ENCODE data around the gene PHACTR3. TPM values are rescaled to one million over a fixed set of nuclear protein-coding genes. Genes with fewer than 3 reads are reported as not detected.
"Not testable (repeated sequence)": the region's sequence is repeated elsewhere in the genome, so short reads cannot be mapped to it uniquely, and the experiment has no call there.

PHACTR3 gene
- total RNA-seq, 8 experiments from 2014 or later = 0.18 to 44.8 (median 26.7) TPM

- WGBS, 10 experiments = 43 to 100% (median 92%) methylated on average over 1 to 3 of the region's 5 CpGs; no CpG with 5 or more reads in 3 of the 10 experiments
- no peak overlapping the region for H3K27ac ChIP-seq
- in situ Hi-C loops (cut with MboI; ENCODE audit: low pct_unique_long_range_greater_than_20kb in 2 of 9, low sequenced_read_pairs in 9 of 9, unreplicated experiment in 9 of 9) = loop anchor here in 4 of 9 experiments (25.0 kb wide), 2 partner anchors 96 to 121 kb away; no protein-coding TSS in a partner anchor
- no peak for ATAC-seq (replicated peaks in 6 of 8)
- H3K4me1 ChIP-seq (replicated peaks in 1 of 2) = peaks cover 23 to 26% of the 10 kb centered on the region in 2 donors
- no peak overlapping the region for H3K4me3 ChIP-seq
These were observed 12.0 kb downstream of the PHACTR3 start for GRCh38 chr20:59616306-59616705.

- 0 to 64% (median 43%) methylated on average over 1 to 2 of the region's 2 CpGs; no CpG with 5 or more reads in 1 of the 10 experiments for WGBS, 10 experiments
- no peak overlapping the region for H3K27ac ChIP-seq
- peaks cover 32 to 35% of the 10 kb centered on the region in 2 donors for H3K4me1 ChIP-seq (replicated peaks in 1 of 2)
- in situ Hi-C loops (cut with MboI; ENCODE audit: low pct_unique_long_range_greater_than_20kb in 2 of 9, low sequenced_read_pairs in 9 of 9, unreplicated experiment in 9 of 9) = loop anchor here in 4 of 9 experiments (25.0 kb wide), 2 partner anchors 95 to 120 kb away; no protein-coding TSS in a partner anchor
- ATAC-seq (replicated peaks in 6 of 8) = no peak
- H3K4me3 ChIP-seq = no peak overlapping the region
These were observed 12.9 kb downstream of the PHACTR3 start for GRCh38 chr20:59617221-59617620.

- peak in 6 of 8 experiments; percentile 35 to 75 (median 66) for ATAC-seq (replicated peaks in 6 of 8)
- H3K4me3 ChIP-seq = no peak overlapping the region
- peaks cover 36 to 40% of the 10 kb centered on the region in 2 donors for H3K4me1 ChIP-seq (replicated peaks in 1 of 2)
- no peak overlapping the region for H3K27ac ChIP-seq
- in situ Hi-C loops (cut with MboI; ENCODE audit: low pct_unique_long_range_greater_than_20kb in 2 of 9, low sequenced_read_pairs in 9 of 9, unreplicated experiment in 9 of 9) = loop anchor here in 4 of 9 experiments (25.0 kb wide), 2 partner anchors 94 to 119 kb away; no protein-coding TSS in a partner anchor
- WGBS, 10 experiments = 40 to 80% (median 72%) methylated on average over 1 to 2 of the region's 8 CpGs; no CpG with 5 or more reads in 7 of the 10 experiments
These were observed 13.8 kb downstream of the PHACTR3 start for GRCh38 chr20:59618131-59618530.

- H3K4me1 ChIP-seq (replicated peaks in 1 of 2) = peaks cover 36 to 40% of the 10 kb centered on the region in 2 donors
- not testable (repeated sequence) for H3K27ac ChIP-seq, H3K4me3 ChIP-seq
- WGBS, 10 experiments = 40 to 100% (median 85%) methylated on average over 1 of the region's 6 CpGs; no CpG with 5 or more reads in 6 of the 10 experiments
- in situ Hi-C loops (cut with MboI; ENCODE audit: low pct_unique_long_range_greater_than_20kb in 2 of 9, low sequenced_read_pairs in 9 of 9, unreplicated experiment in 9 of 9) = loop anchor here in 4 of 9 experiments (25.0 kb wide), 2 partner anchors 94 to 119 kb away; no protein-coding TSS in a partner anchor
- ATAC-seq (replicated peaks in 6 of 8) = peak in 5 of 8 experiments; percentile 58 to 77 (median 70)
These were observed 14.2 kb downstream of the PHACTR3 start for GRCh38 chr20:59618585-59618984.

- in situ Hi-C loops (cut with MboI; ENCODE audit: low pct_unique_long_range_greater_than_20kb in 2 of 9, low sequenced_read_pairs in 9 of 9, unreplicated experiment in 9 of 9) = loop anchor here in 4 of 9 experiments (25.0 kb wide), 2 partner anchors 91 to 116 kb away; no protein-coding TSS in a partner anchor
- peaks cover 31 to 36% of the 10 kb centered on the region in 2 donors for H3K4me1 ChIP-seq (replicated peaks in 1 of 2)
- H3K4me3 ChIP-seq = no peak overlapping the region
- ATAC-seq (replicated peaks in 6 of 8) = peak in 2 of 8 experiments; percentile 20 to 44
- WGBS, 10 experiments = 24 to 96% (median 72%) methylated on average over 1 to 5 of the region's 11 CpGs; no CpG with 5 or more reads in 2 of the 10 experiments
- H3K27ac ChIP-seq = peak overlapping the region in 1 of 2 donors; percentile 61
These were observed 16.6 kb downstream of the PHACTR3 start for GRCh38 chr20:59620860-59621505.

- peaks cover 26 to 29% of the 10 kb centered on the region in 2 donors for H3K4me1 ChIP-seq (replicated peaks in 1 of 2)
- in situ Hi-C loops (cut with MboI; ENCODE audit: low pct_unique_long_range_greater_than_20kb in 2 of 9, low sequenced_read_pairs in 9 of 9, unreplicated experiment in 9 of 9) = loop anchor here in 4 of 9 experiments (25.0 kb wide), 2 partner anchors 90 to 115 kb away; no protein-coding TSS in a partner anchor
- no peak overlapping the region for H3K4me3 ChIP-seq
- peak in 1 of 8 experiments; percentile 1 for ATAC-seq (replicated peaks in 6 of 8)
- peak overlapping the region; percentile 41 to 47 for H3K27ac ChIP-seq
- 75 to 100% (median 95%) methylated on average over 1 to 4 of the region's 9 CpGs; no CpG with 5 or more reads in 7 of the 10 experiments for WGBS, 10 experiments
These were observed 18.2 kb downstream of the PHACTR3 start for GRCh38 chr20:59622496-59622895.

GRCh38 chr20:59623133-59623532 is 18.8 kb downstream of the PHACTR3 start:
- Histone ChIP-seq H3K27ac (no peak overlapping the region), H3K4me1 (replicated peaks in 1 of 2) (peaks cover 20 to 25% of the 10 kb centered on the region in 2 donors), H3K4me3 (no peak overlapping the region)
- ATAC-seq (replicated peaks in 6 of 8) = no peak
- 0 to 92% (median 73%) methylated on average over 1 to 13 of the region's 13 CpGs; no CpG with 5 or more reads in 2 of the 10 experiments for WGBS, 10 experiments
- in situ Hi-C loops (cut with MboI; ENCODE audit: low pct_unique_long_range_greater_than_20kb in 2 of 9, low sequenced_read_pairs in 9 of 9, unreplicated experiment in 9 of 9) = loop anchor here in 4 of 9 experiments (25.0 kb wide), 2 partner anchors 89 to 114 kb away; no protein-coding TSS in a partner anchor

- H3K4me1 ChIP-seq (replicated peaks in 1 of 2) = peaks cover 18 to 21% of the 10 kb centered on the region in 2 donors
- no peak for ATAC-seq (replicated peaks in 6 of 8)
- no peak overlapping the region for H3K4me3 ChIP-seq
- 17 to 94% (median 57%) methylated on average over 1 to 6 of the region's 9 CpGs; no CpG with 5 or more reads in 4 of the 10 experiments for WGBS, 10 experiments
- in situ Hi-C loops (cut with MboI; ENCODE audit: low pct_unique_long_range_greater_than_20kb in 2 of 9, low sequenced_read_pairs in 9 of 9, unreplicated experiment in 9 of 9) = loop anchor here in 4 of 9 experiments (25.0 kb wide), 2 partner anchors 89 to 114 kb away; no protein-coding TSS in a partner anchor
- H3K27ac ChIP-seq = no peak overlapping the region
These were observed 19.2 kb downstream of the PHACTR3 start for GRCh38 chr20:59623583-59623982.

GRCh38 chr20:59624401-59624800 is 20.1 kb downstream of the PHACTR3 start:
- Histone ChIP-seq H3K4me3 (no peak overlapping the region), H3K27ac (no peak overlapping the region), H3K4me1 (replicated peaks in 1 of 2) (peaks cover 18 to 21% of the 10 kb centered on the region in 2 donors)
- in situ Hi-C loops (cut with MboI; ENCODE audit: low pct_unique_long_range_greater_than_20kb in 2 of 9, low sequenced_read_pairs in 9 of 9, unreplicated experiment in 9 of 9) = loop anchor here in 4 of 9 experiments (25.0 kb wide), 2 partner anchors 88 to 113 kb away; no protein-coding TSS in a partner anchor
- ATAC-seq (replicated peaks in 6 of 8) = no peak
- 77 to 100% (median 100%) methylated on average over 1 to 4 of the region's 6 CpGs; no CpG with 5 or more reads in 5 of the 10 experiments for WGBS, 10 experiments

- H3K4me3 ChIP-seq = no peak overlapping the region
- 20 to 94% (median 81%) methylated on average over 1 to 9 of the region's 14 CpGs; no CpG with 5 or more reads in 4 of the 10 experiments for WGBS, 10 experiments
- ATAC-seq (replicated peaks in 6 of 8) = no peak
- in situ Hi-C loops (cut with MboI; ENCODE audit: low pct_unique_long_range_greater_than_20kb in 2 of 9, low sequenced_read_pairs in 9 of 9, unreplicated experiment in 9 of 9) = no loop called here
- H3K27ac ChIP-seq = no peak overlapping the region
- peaks cover 18 to 21% of the 10 kb centered on the region in 2 donors for H3K4me1 ChIP-seq (replicated peaks in 1 of 2)
These were observed 21.0 kb downstream of the PHACTR3 start for GRCh38 chr20:59625214-59625922.

- no peak for ATAC-seq (replicated peaks in 6 of 8)
These were observed 23.0 kb downstream of the PHACTR3 start for GRCh38 chr20:59627298-59627697.

GRCh38 chr20:59628171-59628570 is 23.8 kb downstream of the PHACTR3 start:
- ATAC-seq (replicated peaks in 6 of 8) = peak in 1 of 8 experiments; percentile 35
- in situ Hi-C loops (cut with MboI; ENCODE audit: low pct_unique_long_range_greater_than_20kb in 2 of 9, low sequenced_read_pairs in 9 of 9, unreplicated experiment in 9 of 9) = no loop called here
- Histone ChIP-seq H3K4me1 (replicated peaks in 1 of 2) (peaks cover 0 to 2% of the 10 kb centered on the region in 2 donors), H3K27ac (no peak overlapping the region), H3K4me3 (no peak overlapping the region)
- 20 to 80% (median 73%) methylated on average over 1 to 3 of the region's 15 CpGs; no CpG with 5 or more reads in 5 of the 10 experiments for WGBS, 10 experiments

More at GRCh38 chr20:59627298-59627697, 23.0 kb downstream of the PHACTR3 start:
- WGBS, 10 experiments = 20 to 100% (median 54%) methylated on average over 1 to 3 of the region's 3 CpGs; no CpG with 5 or more reads in 6 of the 10 experiments
- no peak overlapping the region for H3K27ac ChIP-seq
- peaks cover 4 to 6% of the 10 kb centered on the region in 2 donors for H3K4me1 ChIP-seq (replicated peaks in 1 of 2)
- H3K4me3 ChIP-seq = no peak overlapping the region
- in situ Hi-C loops (cut with MboI; ENCODE audit: low pct_unique_long_range_greater_than_20kb in 2 of 9, low sequenced_read_pairs in 9 of 9, unreplicated experiment in 9 of 9) = no loop called here

Measured in motor neuron (in vitro differentiated cells).